CD4-positive, alpha-beta T cell treated with Interleukin-6 for 4 hours (primary cell): Measurements from ENCODE around the gene OR4Q3.
"Not testable (repeated sequence)": the region's sequence is repeated elsewhere in the genome, so short reads cannot be mapped to it uniquely, and the experiment has no call there.

Source experiments
- DNase-seq: peaks from one replicate; pipeline ENCODE4 v3.0.0-alpha.2; 2020; ENCODE audit warnings: mixed read lengths

The OR4Q3 gene

DNA sequence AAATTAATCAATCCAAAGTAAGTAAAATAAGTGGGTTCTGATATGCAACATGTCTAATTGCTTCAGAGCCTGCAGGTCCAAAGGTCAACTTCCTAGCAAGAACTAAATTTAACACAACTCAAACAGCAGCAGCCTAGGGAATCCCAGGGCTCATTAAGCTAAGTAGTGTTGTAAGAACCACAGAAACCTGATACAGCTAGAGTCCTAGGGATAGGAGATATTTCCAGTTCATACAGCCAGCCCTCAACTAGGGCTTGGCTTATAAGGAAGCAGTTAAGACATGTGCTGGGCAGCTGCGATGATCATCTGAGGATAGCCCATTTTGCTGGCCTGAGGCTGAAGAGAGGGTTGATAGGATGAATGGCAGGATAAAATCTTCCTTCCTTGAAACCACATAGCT, at the start of gene OR4Q3:
Gene OR4Q3, plus strand, starts transcription at position 316 of the 400 bp plus-strand sequence.
- no peak for DNase-seq

DNA sequence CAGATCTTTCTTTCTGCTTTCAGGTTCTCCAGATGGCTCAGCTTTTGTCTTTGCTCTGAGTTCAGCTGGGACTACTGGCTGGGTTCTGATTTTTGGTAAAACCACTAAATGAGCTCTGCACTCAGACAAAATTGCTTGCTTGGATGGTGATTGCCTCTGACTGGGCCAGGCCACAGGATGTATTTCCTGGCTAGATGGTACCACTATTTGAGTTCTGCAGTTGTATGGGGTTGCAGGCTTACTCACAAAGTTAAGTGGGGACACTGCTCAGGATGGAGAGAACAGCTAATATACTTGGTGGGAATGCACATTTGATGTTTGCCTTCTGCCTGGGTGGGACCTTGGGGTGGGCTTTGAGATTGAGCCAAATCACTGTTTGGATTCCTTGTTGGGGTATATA, 14.0 kb upstream of the OR4Q3 start:
- DNase-seq: no peak

DNA sequence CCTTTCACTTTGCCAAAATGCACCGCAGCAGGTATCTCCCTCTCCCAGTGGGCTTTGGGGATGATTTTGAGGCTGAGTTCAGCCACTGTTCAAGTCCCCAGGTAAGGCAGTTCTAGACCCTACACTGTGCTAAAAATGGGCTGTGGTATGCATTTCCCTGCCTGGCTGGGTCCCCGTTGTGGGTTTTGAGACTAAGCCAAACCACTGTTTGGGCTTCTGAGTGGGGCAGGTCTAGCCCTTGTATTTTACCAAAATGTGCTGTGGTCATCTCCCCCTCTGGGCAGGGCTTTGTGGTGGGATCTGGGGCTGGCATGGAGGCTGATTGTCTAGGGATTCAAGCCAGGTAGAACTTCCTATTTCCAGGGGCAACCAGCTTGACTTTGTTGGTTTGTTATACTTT, 13.6 kb upstream of the OR4Q3 start:
- DNase-seq: no peak

DNA sequence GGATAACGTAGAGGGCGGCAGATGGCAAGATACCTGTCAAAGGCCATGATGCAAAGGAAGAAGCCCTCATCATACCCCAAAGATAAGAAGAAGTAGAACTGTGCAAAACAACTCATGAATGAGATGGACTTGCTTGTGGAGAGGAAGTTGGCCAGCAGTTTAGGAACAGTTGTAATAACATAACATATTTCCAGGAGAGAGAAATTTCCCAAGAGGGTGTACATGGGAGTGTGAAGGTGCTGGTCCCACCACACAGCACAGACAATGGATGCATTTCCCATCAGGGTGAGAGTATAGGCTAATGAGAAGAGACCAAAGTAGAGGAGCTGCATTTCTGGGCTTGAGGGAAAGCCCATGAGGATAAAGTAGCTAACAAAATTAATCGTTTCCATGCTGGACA, 9.5 kb upstream of the OR4Q3 start:
- DNase-seq: not testable (repeated sequence)

- DNase-seq: not testable (repeated sequence)
Measured at GRCh38 chr14:19752316-19752715, 8.9 kb downstream of the OR4Q3 start.

DNA sequence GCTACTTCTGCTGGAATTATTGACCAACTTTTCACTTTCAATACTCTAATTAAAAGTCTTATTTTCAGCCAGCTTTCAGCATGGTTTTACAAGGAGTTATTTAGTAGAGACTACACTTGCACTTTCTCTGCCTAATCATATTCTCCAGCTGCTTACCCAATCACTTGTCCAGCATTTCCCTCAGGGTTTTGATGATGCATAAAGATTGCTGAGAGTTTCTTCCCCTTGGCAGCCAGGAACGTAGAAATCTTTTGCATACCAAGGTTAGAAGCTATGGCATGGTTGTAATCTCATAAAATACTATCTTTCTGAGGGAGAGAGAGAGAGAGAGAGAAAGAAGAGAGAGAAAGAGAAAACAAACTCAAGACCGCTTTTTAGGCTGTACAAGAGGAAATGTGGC, 10.8 kb downstream of the OR4Q3 start:
- DNase-seq: no peak

- not testable (repeated sequence) for DNase-seq
Measured at GRCh38 chr14:19771491-19771890, 28.1 kb downstream of the OR4Q3 start.

DNA sequence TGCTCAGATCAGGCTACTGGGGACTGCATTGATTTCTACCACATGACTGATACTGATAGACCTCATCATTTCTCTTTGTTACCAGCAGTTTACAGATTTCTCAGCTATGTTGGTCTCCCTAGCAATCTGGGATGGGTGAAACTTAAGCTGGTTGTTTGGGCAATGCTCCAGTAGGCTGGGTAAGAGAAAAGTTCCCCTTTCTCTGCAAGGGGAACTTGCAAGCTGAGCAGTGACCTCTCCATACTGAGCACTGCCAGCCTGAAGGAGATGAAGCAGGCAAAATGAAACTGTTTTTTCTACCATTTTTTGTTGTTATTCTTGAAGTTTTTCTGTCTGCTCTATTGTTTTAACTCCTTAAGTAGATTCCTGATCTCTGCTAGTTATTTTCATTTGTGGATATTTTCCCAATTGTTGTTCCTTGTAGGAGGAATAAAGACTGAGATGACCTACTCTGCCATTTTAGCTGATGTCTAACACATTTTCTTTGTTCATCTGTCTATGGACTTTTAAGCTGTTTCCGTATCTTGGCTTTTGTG, 28.6 kb downstream of the OR4Q3 start:
- no peak for DNase-seq

GRCh38 chr14:19772454-19772853, 29.1 kb downstream of the OR4Q3 start:
- not testable (repeated sequence) for DNase-seq

- not testable (repeated sequence) for DNase-seq
Measured at GRCh38 chr14:19773204-19773603, 29.8 kb downstream of the OR4Q3 start, which contains the start of gene OR4M1. OR4M1 (plus strand) TSS chr14:19773504; CDS start chr14:19780323, 6,819 bp downstream.

DNA sequence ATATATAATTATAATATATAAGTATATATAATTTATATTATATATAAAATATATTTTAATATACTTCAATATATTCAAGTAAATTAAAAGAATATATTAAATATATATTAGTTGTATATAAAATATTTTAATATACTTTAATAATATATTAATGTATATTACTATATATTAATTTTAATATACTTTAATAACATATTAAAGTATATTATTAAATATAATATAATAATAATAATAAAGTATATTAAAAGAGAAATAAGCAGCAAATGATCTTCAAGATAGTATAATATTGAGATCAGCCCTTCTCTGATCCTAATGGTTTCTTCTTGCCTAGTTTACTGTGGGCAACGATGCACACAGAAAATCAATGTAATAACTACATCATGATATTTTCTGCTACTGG, 32.2 kb downstream of the OR4Q3 start:
- DNase-seq: no peak

DNA sequence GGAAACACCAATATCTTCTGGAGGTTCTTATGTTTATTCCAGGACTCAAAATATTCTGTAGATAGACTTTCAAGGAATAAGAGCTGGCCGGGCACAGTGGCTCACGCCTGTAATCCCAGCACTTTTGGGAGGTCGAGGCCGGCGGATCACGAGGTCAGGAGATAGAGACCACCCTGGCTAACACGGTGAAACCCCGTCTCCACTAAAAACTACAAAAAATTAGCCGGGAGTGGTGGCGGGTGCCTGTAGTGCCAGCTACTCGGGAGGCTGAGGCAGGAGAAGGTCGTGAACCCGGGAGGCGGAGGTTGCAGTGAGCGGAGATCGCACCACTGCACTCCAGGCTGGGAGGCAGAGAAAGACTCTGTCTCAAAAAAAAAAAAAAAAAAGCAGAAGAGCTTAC, 42.5 kb downstream of the OR4Q3 start:
- not testable (repeated sequence) for DNase-seq

DNA sequence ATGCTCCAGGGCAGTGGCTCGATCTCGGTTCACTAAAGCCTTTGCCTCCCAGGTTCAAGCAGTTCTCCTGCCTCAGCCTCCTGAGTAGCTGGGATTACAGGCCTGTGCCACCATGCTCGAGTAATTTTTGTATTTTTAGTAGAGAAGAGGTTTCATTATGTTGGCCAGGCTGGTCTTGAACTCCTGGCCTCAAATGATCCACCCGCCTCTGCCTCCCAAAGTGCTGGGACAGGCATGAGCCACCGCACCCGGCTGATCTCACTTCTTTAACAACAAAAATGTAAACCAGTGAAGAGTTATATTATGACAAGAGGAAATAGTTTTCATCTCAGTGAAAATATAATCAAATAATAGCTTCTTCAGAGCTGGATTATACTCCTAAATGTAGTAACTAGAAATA, 43.9 kb downstream of the OR4Q3 start:
- DNase-seq: not testable (repeated sequence)

GRCh38 chr14:19788150-19788549, 44.8 kb downstream of the OR4Q3 start:
- DNase-seq: not testable (repeated sequence)

DNA sequence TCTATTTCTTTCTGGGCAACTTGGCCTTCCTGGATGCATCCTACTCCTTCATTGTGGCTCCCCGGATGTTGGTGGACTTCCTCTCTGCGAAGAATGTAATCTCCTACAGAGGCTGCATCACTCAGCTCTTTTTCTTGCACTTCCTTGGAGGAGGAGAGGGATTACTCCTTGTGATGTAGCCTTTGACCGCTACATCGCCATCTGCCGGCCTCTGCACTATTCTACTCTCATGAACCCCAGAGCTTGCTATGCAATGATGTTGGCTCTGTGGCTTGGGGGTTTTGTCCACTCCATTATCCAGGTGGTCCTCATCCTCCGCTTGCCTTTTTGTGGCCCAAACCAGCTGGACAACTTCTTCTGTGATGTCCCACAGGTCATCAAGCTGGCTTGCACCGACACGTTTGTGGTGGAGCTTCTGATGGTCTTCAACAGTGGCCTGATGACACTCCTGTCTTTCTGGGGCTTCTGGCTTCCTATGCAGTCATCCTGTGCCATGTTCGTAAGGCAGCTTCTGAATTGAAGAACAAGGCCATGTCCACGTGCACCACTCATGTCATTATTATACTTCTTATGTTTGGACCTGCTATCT, 53.2 kb downstream of the OR4Q3 start:
- DNase-seq: not testable (repeated sequence)
